Superior temporal gyrus (tissue), 1 donor: ENCODE data around the gene TGFBR1.

ENCODE experiments used
- DNase-seq: peaks from one replicate; pipeline ENCODE4 v3.0.0-alpha.2; 2016; ENCODE audit errors: extremely low spot score

Gene TGFBR1

GRCh38 chr9:99169982-99170761, 65.3 kb downstream of the TGFBR1 start:
- DNase-seq, result no peak

DNA sequence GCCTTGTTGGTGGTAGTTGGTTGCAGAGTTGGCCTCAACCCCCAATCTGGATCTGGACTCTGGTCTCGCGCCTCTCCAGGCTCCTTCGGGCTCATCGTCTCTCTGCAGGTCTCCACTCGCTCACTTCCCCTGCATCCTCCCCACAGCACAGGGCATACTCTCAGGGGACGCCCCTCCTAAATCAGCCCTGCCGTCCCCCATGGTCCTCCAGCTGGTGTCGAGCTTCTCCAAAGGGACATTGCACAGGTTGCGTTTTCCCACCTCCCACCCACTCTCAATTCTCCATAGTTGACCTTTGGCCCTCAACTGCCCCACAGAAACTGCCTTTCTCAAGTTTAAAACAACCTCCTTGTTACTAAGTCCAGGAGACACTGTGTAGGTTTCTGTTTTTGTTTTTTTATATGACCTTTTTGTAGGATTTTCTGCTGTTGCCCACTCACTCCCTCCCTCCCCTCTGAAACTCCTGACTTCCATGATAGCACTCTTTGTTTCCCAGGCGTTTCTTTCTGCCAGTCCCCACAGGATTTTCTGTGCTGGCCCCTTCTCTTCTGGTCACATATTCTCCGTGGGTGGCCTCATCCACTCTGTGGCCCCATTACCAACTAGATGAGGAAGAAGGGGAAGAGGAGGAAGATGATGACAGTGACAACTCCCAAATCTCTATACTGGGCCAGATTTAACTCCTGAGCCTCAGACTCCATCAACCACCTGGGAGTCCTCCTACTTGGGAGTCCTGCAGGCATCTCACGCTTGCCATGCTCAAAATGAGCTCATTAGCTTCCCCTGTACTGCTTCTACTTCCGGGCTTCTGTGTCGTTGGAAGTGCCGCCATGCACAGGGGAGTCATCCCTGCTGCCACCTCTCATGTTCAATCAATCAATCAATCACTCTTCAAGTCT, 66.6 kb downstream of the TGFBR1 start:
- DNase-seq, result no peak

- no peak for DNase-seq
Measured at GRCh38 chr9:99172124-99173091, 67.5 kb downstream of the TGFBR1 start.

DNA sequence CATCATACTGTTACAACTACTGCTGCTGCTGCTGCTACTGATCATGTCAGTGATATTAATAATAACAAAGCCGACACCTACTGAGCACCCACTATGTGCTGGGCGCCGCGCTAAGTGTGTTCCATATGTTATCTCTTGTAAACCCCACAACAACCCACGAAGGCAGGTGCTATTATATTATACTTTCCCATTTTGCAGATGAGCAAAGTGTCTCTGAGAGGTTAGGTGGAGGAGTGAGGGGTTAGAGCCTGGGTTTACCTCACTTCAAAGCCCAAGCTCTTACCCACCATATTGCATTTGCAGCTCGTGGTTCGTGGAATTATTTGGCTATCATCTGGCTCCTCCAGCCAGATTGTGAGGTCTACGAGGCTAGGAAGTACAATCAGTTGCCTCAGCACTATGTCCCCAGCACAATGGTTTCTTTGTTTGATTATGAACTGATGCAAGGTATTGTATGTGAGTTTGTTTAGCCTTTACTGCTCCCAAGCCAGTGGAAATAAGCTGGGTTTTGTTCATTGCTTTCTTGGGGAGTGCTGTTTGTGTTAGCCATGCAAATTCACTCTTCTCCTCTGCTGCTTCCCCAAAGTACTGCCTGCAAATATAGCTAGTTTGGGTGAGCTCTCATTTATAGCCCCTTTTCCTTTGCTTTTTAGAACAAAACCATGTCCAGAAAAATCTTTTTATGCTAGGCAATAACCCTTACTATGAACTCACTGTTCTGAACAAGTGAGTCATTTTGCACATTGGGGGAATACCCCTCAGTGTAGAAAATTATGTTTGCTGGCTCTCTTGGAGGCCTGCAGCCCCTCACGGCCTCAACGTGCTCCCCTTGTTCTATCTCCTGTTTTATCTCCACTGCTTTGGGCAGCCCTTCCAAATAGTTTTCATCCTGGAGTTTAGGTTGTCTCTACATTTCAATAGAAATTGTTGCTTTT, 68.9 kb downstream of the TGFBR1 start:
- DNase-seq, result peak; percentile 70

DNA sequence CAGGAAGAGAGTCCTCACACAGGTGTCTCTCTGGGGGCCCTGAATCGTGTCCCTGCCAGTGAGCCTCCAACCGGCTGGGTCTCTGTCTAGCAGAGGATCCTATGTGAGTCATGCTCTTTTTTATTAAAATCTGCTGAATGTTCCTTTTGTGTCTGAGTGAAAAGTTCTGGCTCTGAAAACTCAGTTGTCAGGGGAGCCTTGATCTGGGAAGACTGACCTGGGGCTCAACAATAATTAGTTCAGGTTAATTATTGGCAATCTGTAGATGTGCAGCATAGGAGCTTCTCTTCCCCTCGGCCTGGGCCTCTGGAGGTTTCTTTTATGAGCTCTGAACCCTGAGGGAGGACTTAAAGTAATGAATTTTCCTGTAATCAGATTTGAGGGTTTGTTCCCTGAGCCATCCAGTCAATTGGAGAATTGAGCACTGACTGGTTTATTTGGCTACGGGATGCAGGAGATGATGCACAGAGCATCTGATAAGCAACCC, 71.7 kb downstream of the TGFBR1 start:
- DNase-seq, result no peak

DNA sequence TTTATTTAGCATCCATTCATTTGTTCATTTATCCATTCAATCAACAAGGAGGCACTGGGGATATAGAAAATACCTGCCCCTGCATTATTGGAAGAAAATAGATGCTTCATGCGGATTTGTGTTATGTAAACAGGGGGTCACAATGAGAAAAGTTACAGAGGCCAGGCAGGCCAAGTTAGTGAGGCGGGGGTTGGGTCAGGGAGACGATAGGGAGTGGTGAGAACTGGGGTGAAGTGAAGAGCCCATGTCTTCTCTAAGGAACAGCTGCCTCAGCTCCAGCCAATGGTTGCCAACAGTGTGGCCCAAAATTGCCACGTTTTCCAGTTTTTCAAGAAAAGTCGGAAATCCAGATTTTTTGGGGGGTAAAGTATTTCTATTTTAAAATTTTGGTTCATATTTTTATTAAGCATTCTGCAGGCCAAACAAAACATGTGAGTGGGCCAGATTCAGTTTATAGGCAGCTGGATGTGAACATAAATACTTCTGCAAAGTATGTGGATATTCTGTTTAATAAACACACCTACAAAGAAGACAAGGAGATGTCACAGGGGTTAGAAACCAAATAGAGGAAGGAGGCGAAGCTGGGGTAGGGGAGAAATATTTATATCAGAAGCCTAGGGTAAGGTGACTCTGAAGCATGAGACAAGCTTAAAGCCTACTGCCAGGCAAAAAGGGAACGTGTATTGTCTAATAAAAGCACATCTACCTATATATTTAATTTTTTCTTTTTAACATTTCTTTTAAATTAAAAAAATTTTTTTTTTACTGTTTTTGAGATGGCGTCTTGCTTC, 72.9 kb downstream of the TGFBR1 start:
- no peak for DNase-seq

- DNase-seq, result no peak
Measured at GRCh38 chr9:99178912-99179872, 74.3 kb downstream of the TGFBR1 start.

- no peak for DNase-seq
Measured at GRCh38 chr9:99180199-99180598, 75.3 kb downstream of the TGFBR1 start.

GRCh38 chr9:99180662-99181061, 75.7 kb downstream of the TGFBR1 start:
- DNase-seq, result no peak

DNA sequence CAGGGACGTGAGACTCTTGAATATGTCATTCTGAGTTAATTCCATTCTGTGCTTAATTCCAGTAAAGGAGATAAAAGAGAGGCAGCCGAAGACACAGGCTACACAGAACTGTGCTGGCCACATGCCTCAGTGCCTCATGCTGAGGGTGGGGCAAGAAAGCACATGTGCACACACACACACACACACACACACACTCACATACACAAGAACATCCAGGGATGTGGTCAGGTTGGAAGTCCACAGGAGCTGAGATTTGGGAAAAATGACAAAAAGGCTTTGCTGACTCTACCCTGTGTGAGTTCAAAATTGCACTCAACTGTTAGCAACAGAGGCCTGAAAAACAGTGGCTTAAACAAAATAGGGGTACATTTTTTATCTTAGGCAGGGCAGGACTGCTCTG, 76.3 kb downstream of the TGFBR1 start:
- no peak for DNase-seq

GRCh38 chr9:99181621-99182020, 76.7 kb downstream of the TGFBR1 start:
- DNase-seq, result no peak

DNA sequence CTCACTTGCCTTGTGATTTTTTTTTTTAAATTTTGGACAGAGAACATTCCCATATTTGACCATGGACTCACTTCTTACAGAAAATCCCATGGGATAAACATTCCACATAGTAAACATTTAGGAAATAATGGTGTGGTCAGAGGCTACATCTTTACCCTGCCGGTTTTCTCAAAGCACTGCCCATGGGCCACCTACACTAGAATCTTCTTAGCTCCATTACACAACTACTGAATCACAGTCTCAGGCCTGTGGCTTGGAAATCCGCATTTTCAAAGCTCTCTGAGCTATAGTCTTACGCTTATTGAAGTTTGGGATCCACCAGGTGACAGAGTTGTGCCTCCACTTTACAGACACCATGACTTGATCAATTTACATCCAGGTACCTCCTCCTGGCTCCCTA, 77.4 kb downstream of the TGFBR1 start:
- DNase-seq, result no peak

DNA sequence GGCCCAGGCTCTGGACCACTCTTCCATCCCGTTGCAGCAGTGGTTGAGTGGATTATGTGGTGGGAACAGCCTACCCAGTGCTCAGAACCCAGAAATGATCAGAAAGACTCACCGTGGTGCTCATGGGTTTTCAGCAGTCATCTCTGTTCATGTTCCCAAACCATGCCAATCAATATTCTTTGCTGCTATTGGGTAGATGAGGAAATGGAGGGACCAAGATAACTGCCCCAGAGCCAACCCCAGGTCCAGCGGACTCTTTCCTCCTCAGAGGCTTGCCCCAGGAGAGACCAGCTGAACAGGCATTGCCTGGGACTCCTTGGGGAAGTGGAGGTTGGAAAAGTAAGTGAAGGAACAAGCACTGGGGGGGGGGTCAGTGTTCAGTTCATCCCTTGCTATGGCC, 78.7 kb downstream of the TGFBR1 start:
- no peak for DNase-seq

DNA sequence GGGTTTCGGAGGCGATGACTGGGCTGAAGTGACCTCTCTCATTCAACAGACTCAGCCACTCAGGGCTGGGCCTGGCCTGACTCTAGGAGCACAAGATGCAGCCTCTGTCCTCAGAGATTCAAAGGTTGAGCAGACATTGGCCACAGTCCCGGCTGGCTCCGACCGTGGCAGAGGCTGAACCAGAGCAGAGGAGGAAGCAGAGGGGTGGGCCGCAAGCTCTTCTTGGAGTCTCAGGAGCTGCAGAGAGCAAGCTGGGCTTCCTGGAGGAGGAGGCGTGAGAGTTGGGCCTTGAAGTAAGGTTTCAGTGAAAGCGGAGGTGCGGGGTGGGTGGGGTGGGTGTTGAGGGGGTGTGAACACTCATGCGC, 79.2 kb downstream of the TGFBR1 start:
- DNase-seq, result no peak

- DNase-seq, result peak; percentile 97
Measured at GRCh38 chr9:99184475-99185347, 79.8 kb downstream of the TGFBR1 start.

GRCh38 chr9:99185348-99185632, 80.4 kb downstream of the TGFBR1 start:
- no peak for DNase-seq

GRCh38 chr9:99185934-99186333, 81.0 kb downstream of the TGFBR1 start:
- no peak for DNase-seq

GRCh38 chr9:99187311-99187710, 82.4 kb downstream of the TGFBR1 start:
- DNase-seq, result no peak
